Neural crest cell (in vitro differentiated cells): ENCODE results near the gene AMOTL1. TPM values are rescaled to one million over a fixed set of nuclear protein-coding genes. Genes with fewer than 3 reads are reported as not detected.

Experiments
- DNase-seq: peaks from one replicate; pipeline ENCODE4 v3.0.0; 2021; ENCODE audit warnings: low read depth, mixed read lengths, low spot score
- H3K27ac Mint-ChIP-seq: one replicate; pipeline ENCODE4 v1.8.0; 2021; ENCODE audit warnings: mild to moderate bottlenecking, mixed read lengths; ENCODE audit not compliant: unreplicated experiment
- H3K27me3 Mint-ChIP-seq: 2 replicates; pipeline ENCODE4 v1.8.0; 2021; ENCODE audit warnings: low read depth, mild to moderate bottlenecking, mixed read lengths
- H3K36me3 Mint-ChIP-seq: 2 replicates; pipeline ENCODE4 v1.8.0; 2021; ENCODE audit warnings: low read depth, mild to moderate bottlenecking, mixed read lengths
- H3K4me1 Mint-ChIP-seq: 2 replicates; pipeline ENCODE4 v1.8.0; 2021; ENCODE audit warnings: mixed read lengths
- H3K4me3 Mint-ChIP-seq: one replicate; pipeline ENCODE4 v1.8.0; 2021; ENCODE audit warnings: mild to moderate bottlenecking, mixed read lengths
- H3K9me3 Mint-ChIP-seq: 2 replicates; pipeline ENCODE4 v1.8.0; 2021; ENCODE audit warnings: mixed read lengths
- CTCF ChIP-seq: fragments of 200-600 bp; sonication (generic); conservative IDR thresholded peaks from 2 replicates; pipeline ENCODE4 v1.5.0; 2021; ENCODE audit warnings: antibody characterized with exemption, mild to moderate bottlenecking
- total RNA-seq: library from RNA; stranded (reverse); gene quantifications from 2 replicates; pipeline ENCODE4 v1.2.1, GENCODE V29; 2021

The AMOTL1 gene
- total RNA-seq, 1 donor from 2014 or later, result 67.5 TPM

- Mint-ChIP-seq H3K27ac (no peak overlapping the region), H3K4me1 (peaks cover 30% of the 10 kb centered on the region), H3K9me3 (peaks cover 17% of the 10 kb centered on the region), H3K4me3 (no peak overlapping the region), H3K27me3 (no peaks in the 10 kb centered on the region), H3K36me3 (peaks cover 78% of the 10 kb centered on the region)
- DNase-seq, result no peak
- no peak for TF ChIP-seq CTCF
Measured at GRCh38 chr11:94823102-94823732, 55.1 kb downstream of the AMOTL1 start.

GRCh38 chr11:94825031-94825430, 56.9 kb downstream of the AMOTL1 start:
- Mint-ChIP-seq H3K4me1 (peaks cover 30% of the 10 kb centered on the region), H3K9me3 (peaks cover 8% of the 10 kb centered on the region), H3K27me3 (no peaks in the 10 kb centered on the region), H3K4me3 (peak overlapping the region; percentile 58), H3K36me3 (peaks cover 72% of the 10 kb centered on the region), H3K27ac (peak overlapping the region; percentile 24)
- no peak for TF ChIP-seq CTCF
- no peak for DNase-seq

- no peaks in the 10 kb centered on the region for H3K27me3 Mint-ChIP-seq
- H3K9me3 Mint-ChIP-seq, result peaks cover 6% of the 10 kb centered on the region
- H3K4me1 Mint-ChIP-seq, result peaks cover 30% of the 10 kb centered on the region
- no peak for DNase-seq
- peaks cover 71% of the 10 kb centered on the region for H3K36me3 Mint-ChIP-seq
- peak overlapping the region; percentile 58 for H3K4me3 Mint-ChIP-seq
- no peak for TF ChIP-seq CTCF
- H3K27ac Mint-ChIP-seq, result peak overlapping the region; percentile 24
Measured at GRCh38 chr11:94825481-94825880, 57.3 kb downstream of the AMOTL1 start.

GRCh38 chr11:94826415-94826814, 58.3 kb downstream of the AMOTL1 start:
- Mint-ChIP-seq H3K4me1 (peaks cover 34% of the 10 kb centered on the region), H3K27ac (no peak overlapping the region)
- no peak for DNase-seq

GRCh38 chr11:94828088-94828487, 59.9 kb downstream of the AMOTL1 start:
- H3K4me1 Mint-ChIP-seq, result peaks cover 41% of the 10 kb centered on the region
- peaks cover 2% of the 10 kb centered on the region for H3K9me3 Mint-ChIP-seq
- H3K36me3 Mint-ChIP-seq, result peaks cover 58% of the 10 kb centered on the region
- H3K27ac Mint-ChIP-seq, result no peak overlapping the region
- H3K4me3 Mint-ChIP-seq, result no peak overlapping the region
- no peak for TF ChIP-seq CTCF
- no peak for DNase-seq
- H3K27me3 Mint-ChIP-seq, result no peaks in the 10 kb centered on the region

More at GRCh38 chr11:94826415-94826814, 58.3 kb downstream of the AMOTL1 start:
- H3K36me3 Mint-ChIP-seq, result peaks cover 67% of the 10 kb centered on the region
- H3K9me3 Mint-ChIP-seq, result peaks cover 2% of the 10 kb centered on the region
- no peaks in the 10 kb centered on the region for H3K27me3 Mint-ChIP-seq
- no peak for TF ChIP-seq CTCF
- peak overlapping the region; percentile 8 for H3K4me3 Mint-ChIP-seq
